Progenitor cell of endocrine pancreas (in vitro differentiated cells): ENCODE measurements around the gene EVA1C. TPM values are rescaled to one million over a fixed set of nuclear protein-coding genes. Genes with fewer than 3 reads are reported as not detected.
"Not testable (repeated sequence)": the region's sequence is repeated elsewhere in the genome, so short reads cannot be mapped to it uniquely, and the experiment has no call there.

Source experiments
- DNase-seq: peaks from one replicate; pipeline ENCODE4 v3.0.0; 2021; ENCODE audit warnings: low spot score; ENCODE audit not compliant: unreplicated experiment
- H3K27ac Mint-ChIP-seq: 2 replicates; pipeline ENCODE4 v1.8.0; 2021; ENCODE audit warnings: mild to moderate bottlenecking, moderate library complexity, mixed read lengths
- H3K27me3 Mint-ChIP-seq: 2 replicates; pipeline ENCODE4 v1.8.0; 2021; ENCODE audit warnings: mixed read lengths
- H3K36me3 Mint-ChIP-seq: 2 replicates; pipeline ENCODE4 v1.8.0; 2022; ENCODE audit warnings: mixed read lengths; ENCODE audit not compliant: insufficient read depth
- H3K4me1 Mint-ChIP-seq: 2 replicates; pipeline ENCODE4 v1.8.0; 2021; ENCODE audit warnings: low read depth, mixed read lengths
- H3K4me3 Mint-ChIP-seq: 2 replicates; pipeline ENCODE4 v1.8.0; 2021; ENCODE audit warnings: low read depth, mild to moderate bottlenecking, moderate library complexity, mixed read lengths
- H3K9me3 Mint-ChIP-seq: 2 replicates; pipeline ENCODE4 v1.8.0; 2021; ENCODE audit warnings: low read depth, mixed read lengths
- total RNA-seq: library from RNA; stranded (reverse); gene quantifications from 2 replicates; pipeline ENCODE4 v1.2.1, GENCODE V29; 2021
- TF ChIP-seq, protein P1 (sequence below): fragments of 200-600 bp; sonication (generic); IDR thresholded peaks from one replicate; pipeline ENCODE4 v1.5.0; 2021; ENCODE audit warnings: antibody characterized with exemption, mild to moderate bottlenecking; ENCODE audit not compliant: unreplicated experiment

EVA1C gene
- total RNA-seq, 1 donor from 2014 or later: not detected

DNA sequence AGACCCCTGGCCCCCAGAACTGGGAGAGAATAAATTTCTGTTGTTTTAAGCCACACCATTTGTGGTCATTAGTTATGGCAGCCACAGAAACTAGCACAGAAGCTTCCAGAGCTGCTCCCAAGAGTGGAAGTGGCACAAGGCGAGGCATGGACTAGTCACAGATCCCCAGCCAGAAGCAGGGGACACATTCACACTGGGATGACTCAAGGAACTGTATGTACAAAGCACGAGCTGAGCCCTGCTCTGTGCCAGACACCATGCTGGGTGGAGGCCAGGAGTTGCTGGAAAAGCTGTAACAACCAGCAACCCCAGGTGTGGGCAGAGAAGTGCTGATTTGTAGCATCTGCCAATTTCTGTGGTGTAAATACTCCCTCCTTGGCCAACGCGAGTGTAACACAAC lies 117.2 kb downstream of the EVA1C start:
- TF ChIP-seq, protein P1, sequence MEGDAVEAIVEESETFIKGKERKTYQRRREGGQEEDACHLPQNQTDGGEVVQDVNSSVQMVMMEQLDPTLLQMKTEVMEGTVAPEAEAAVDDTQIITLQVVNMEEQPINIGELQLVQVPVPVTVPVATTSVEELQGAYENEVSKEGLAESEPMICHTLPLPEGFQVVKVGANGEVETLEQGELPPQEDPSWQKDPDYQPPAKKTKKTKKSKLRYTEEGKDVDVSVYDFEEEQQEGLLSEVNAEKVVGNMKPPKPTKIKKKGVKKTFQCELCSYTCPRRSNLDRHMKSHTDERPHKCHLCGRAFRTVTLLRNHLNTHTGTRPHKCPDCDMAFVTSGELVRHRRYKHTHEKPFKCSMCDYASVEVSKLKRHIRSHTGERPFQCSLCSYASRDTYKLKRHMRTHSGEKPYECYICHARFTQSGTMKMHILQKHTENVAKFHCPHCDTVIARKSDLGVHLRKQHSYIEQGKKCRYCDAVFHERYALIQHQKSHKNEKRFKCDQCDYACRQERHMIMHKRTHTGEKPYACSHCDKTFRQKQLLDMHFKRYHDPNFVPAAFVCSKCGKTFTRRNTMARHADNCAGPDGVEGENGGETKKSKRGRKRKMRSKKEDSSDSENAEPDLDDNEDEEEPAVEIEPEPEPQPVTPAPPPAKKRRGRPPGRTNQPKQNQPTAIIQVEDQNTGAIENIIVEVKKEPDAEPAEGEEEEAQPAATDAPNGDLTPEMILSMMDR: no peak
- H3K27me3 Mint-ChIP-seq: no peaks in the 10 kb centered on the region
- H3K36me3 Mint-ChIP-seq: peaks cover 1% of the 10 kb centered on the region
- H3K4me1 Mint-ChIP-seq: no peaks in the 10 kb centered on the region
- H3K9me3 Mint-ChIP-seq: peaks cover 14% of the 10 kb centered on the region
- DNase-seq: no peak
- no peak overlapping the region for H3K27ac Mint-ChIP-seq
- no peak overlapping the region for H3K4me3 Mint-ChIP-seq

DNA sequence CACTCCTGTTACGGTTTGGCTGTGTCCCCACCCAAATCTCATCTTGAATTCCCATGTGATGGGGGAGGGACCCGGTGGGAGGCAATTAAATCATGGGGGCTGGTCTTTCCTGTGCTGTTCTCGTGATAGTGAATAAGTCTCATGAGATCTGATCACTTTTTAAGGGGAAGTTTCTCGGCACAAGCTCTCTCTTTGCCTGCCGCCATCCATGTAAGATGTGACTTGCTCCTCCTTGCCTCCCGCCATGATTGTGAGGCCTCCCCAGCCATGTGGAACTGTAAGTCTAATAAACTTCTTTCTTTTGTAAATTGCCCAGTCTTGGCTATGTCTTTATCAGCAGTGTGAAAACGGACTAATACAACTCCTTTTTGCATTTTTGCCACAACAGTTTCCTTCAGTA lies 118.3 kb downstream of the EVA1C start:
- H3K27me3 Mint-ChIP-seq, H3K27ac Mint-ChIP-seq, H3K4me1 Mint-ChIP-seq, H3K36me3 Mint-ChIP-seq, H3K4me3 Mint-ChIP-seq, DNase-seq: not testable (repeated sequence)
- H3K9me3 Mint-ChIP-seq: peaks cover 14% of the 10 kb centered on the region

DNA sequence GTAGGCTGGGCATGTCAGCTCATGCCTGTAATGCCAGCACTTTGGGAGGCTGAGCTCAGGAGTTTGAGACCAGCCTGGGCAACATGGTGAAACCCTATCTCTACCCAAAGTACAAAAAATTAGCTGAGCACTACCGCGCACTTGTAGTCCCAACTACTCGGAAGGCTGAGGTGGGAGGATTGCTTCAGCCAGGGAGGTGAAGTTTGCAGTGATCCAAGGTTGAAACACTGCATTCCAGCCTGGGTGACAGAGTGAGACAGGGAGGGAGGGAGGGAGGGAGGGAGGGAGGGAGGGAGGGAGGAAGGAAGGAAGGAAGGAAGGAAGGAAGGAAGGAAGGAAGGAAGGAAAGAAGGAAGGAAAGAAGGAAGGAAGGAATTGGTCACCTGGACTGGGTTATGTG lies 119.1 kb downstream of the EVA1C start:
- H3K4me3 Mint-ChIP-seq, DNase-seq, H3K27ac Mint-ChIP-seq: not testable (repeated sequence)

DNA sequence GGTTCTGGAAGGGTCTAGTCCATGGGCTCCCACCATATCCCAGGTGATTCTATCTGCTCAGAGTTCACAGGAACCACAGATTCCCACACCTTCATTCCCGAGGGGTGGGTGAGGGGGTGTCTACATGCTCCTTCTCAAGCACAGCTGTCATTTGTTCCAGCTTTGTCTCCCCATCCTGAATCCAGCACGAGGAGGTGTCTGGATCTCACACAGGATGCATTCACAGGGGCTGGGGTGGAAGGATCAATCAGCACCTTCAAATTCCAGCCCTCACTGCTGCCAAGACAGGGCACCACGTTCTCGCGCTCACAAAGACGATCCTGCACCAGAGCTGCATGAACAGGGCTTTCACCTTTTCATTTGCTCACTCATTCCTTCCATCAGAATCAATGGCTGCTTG lies 120.1 kb downstream of the EVA1C start:
- H3K27me3 Mint-ChIP-seq: no peaks in the 10 kb centered on the region
- peaks cover 10% of the 10 kb centered on the region for H3K9me3 Mint-ChIP-seq
- no peak overlapping the region for H3K27ac Mint-ChIP-seq
- no peak overlapping the region for H3K4me3 Mint-ChIP-seq
- TF ChIP-seq, protein P1: no peak
- no peaks in the 10 kb centered on the region for H3K4me1 Mint-ChIP-seq
- peaks cover 1% of the 10 kb centered on the region for H3K36me3 Mint-ChIP-seq
- DNase-seq: no peak

More for the DNA sequence above, 119.1 kb downstream of the EVA1C start:
- H3K36me3 Mint-ChIP-seq, H3K27me3 Mint-ChIP-seq, H3K4me1 Mint-ChIP-seq: not testable (repeated sequence)
- peaks cover 14% of the 10 kb centered on the region for H3K9me3 Mint-ChIP-seq

DNA sequence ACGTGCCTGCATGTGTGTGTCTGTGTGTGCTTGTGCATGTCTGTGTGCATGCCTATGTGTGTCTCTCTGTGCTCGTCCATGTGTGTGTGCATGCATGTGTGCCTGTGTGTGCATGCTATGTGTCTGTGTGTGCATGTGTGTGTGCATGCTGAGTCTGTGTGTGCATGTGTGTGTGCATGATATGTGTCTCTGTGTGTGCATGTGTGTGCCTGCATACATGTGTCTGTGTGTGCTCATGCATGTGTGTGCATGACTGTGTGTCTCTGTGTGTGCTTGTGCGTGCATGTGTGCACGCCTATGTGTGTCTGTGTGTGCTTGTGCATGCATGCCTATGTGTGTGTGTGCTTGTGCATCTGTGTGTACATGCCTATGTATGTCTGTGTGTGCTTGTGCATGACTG lies 120.5 kb downstream of the EVA1C start:
- Mint-ChIP-seq H3K4me1 (no peaks in the 10 kb centered on the region), H3K4me3 (no peak overlapping the region), H3K9me3 (peaks cover 7% of the 10 kb centered on the region), H3K27me3 (no peaks in the 10 kb centered on the region), H3K27ac (no peak overlapping the region), H3K36me3 (peaks cover 1% of the 10 kb centered on the region)
- TF ChIP-seq, protein P1: no peak
- DNase-seq: no peak

DNA sequence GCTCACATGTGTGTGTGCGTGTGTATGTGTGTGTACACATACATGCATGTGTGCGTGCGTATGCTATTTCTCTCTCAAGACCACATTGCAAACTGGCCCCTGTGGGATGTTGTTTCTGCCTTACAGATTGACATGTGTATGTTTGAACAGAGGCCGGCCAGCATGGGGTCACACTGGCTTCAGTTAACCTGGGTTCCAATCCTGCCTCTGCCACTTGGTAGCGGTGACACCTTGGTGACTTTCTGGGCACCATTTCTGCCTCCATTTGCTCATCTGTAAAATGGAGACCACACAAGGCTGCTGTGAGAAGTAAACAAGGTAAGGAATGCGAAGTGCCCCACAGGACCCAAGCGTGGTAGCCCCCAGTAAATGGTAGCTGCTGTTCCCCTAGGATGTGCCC lies 121.1 kb downstream of the EVA1C start:
- peaks cover 7% of the 10 kb centered on the region for H3K9me3 Mint-ChIP-seq
- peaks cover 1% of the 10 kb centered on the region for H3K36me3 Mint-ChIP-seq
- H3K4me1 Mint-ChIP-seq: no peaks in the 10 kb centered on the region
- no peak for DNase-seq
- H3K27ac Mint-ChIP-seq: no peak overlapping the region
- no peaks in the 10 kb centered on the region for H3K27me3 Mint-ChIP-seq
- no peak overlapping the region for H3K4me3 Mint-ChIP-seq
- TF ChIP-seq, protein P1: no peak
